Karpas-422 (cell line): ENCODE results near the gene ANKRD61. TPM values are rescaled to one million over a fixed set of nuclear protein-coding genes. Genes with fewer than 3 reads are reported as not detected.

Experiments used
- DNase-seq: peaks from one replicate; pipeline ENCODE4 v3.0.0-alpha.2; 2015
- H2AFZ ChIP-seq: fragments of 200-600 bp; sonication (generic); 2 replicates; pipeline ENCODE4 v1.6.1; 2014; ENCODE audit warnings: antibody characterized with exemption, low read length, mixed read lengths
- H3K27ac ChIP-seq: fragments of 200-600 bp; sonication (generic); 2 replicates; pipeline ENCODE4 v1.5.1; 2014; ENCODE audit warnings: mild to moderate bottlenecking, low read length, moderate library complexity
- H3K27me3 ChIP-seq: fragments of 200-600 bp; sonication (generic); 2 replicates; pipeline ENCODE4 v1.6.1; 2014; ENCODE audit warnings: low read length, mixed read lengths
- H3K36me3 ChIP-seq: fragments of 200-600 bp; sonication (generic); 2 replicates; pipeline ENCODE4 v1.6.1; 2014; ENCODE audit warnings: low read length, mixed read lengths; ENCODE audit not compliant: insufficient read depth
- H3K4me1 ChIP-seq: fragments of 200-600 bp; sonication (generic); 2 replicates; pipeline ENCODE4 v1.6.1; 2014; ENCODE audit warnings: mild to moderate bottlenecking, low read length, mixed read lengths
- H3K4me2 ChIP-seq: fragments of 200-600 bp; sonication (generic); 2 replicates; pipeline ENCODE4 v1.6.1; 2014; ENCODE audit warnings: low read length, low read depth, mild to moderate bottlenecking; ENCODE audit not compliant: poor library complexity, severe bottlenecking
- H3K4me3 ChIP-seq: fragments of 200-600 bp; sonication (generic); 2 replicates; pipeline ENCODE4 v1.5.1; 2014; ENCODE audit warnings: mild to moderate bottlenecking, antibody characterized with exemption, low read length, mixed read lengths
- H3K79me2 ChIP-seq: fragments of 200-600 bp; sonication (generic); 2 replicates; pipeline ENCODE4 v1.6.1; 2014; ENCODE audit warnings: mild to moderate bottlenecking, low read length, mixed read lengths
- H3K9ac ChIP-seq: fragments of 200-600 bp; sonication (generic); 2 replicates; pipeline ENCODE4 v1.6.0; 2014; ENCODE audit warnings: low read length
- H3K9me2 ChIP-seq: fragments of 200-600 bp; sonication (generic), shearing (Covaris generic); replicated peaks from 2 replicates; pipeline ENCODE4 v1.6.0; 2014; ENCODE audit warnings: mild to moderate bottlenecking, low read length, moderate library complexity; ENCODE audit not compliant: insufficient read depth
- H3K9me3 ChIP-seq: fragments of 300-700, 200-600 bp; sonication (generic); 2 replicates; pipeline ENCODE4 v1.6.1; 2014; ENCODE audit warnings: low read length, mixed read lengths
- H4K20me1 ChIP-seq: fragments of 200-600 bp; sonication (generic); 2 replicates; pipeline ENCODE4 v1.6.1; 2014; ENCODE audit warnings: mild to moderate bottlenecking, antibody characterized with exemption, low read length, low read depth; ENCODE audit not compliant: insufficient read depth
- total RNA-seq: library from RNA; depleted of rRNA; stranded (reverse); fragments of >200 nt; shearing (Covaris generic); gene quantifications from 2 replicates; pipeline ENCODE4 v1.2.3, GENCODE V29; 2014; ENCODE audit warnings: low replicate concordance

Gene ANKRD61
- total RNA-seq, 1 experiment from 2014 or later, result 0.71 TPM

DNA sequence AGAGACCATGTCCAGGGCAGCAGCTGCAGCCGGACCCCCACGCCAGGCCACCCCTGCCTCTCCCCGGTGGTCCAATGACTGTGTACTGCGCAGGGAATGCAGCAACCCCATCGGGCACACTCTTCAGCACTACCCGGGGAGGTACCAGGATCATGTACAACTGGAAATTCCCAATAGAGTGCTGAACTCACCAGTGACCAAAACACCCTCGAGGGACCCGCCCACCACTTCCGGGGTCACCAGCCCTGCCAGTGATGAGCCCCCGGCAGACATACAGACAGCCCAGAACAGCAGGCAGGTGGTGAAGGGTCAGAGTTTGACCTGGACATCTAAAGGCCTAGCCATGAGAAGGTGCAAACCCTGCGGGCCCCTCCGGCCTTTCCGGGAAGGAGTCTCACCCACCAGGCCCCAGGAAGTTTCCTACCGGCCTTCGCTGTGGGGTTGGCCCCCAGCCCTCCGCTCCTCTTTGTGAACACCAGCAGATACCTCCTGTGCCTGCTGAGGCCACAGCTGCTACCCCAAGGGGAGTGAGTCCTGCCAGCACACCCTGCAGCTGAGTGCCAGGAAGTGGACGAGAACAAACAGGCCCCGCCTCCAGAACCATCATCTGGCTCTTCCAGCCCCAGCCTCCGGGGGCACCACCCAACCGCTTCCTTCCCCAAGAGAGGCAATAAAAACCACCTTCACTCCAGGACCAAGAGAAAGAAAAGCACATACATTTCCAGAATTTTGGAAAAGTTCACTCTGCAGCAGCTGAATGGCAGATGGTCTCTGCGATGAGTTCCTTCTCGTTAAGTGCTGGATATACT, 5.0 kb upstream of the ANKRD61 start:
- H3K27ac ChIP-seq, result no peak overlapping the region
- DNase-seq, result peak; percentile 78
- no peak overlapping the region for H3K4me3 ChIP-seq
- H3K27me3 ChIP-seq, result no peaks in the 10 kb centered on the region
- no peaks in the 10 kb centered on the region for H3K4me1 ChIP-seq
- peaks cover 65% of the 10 kb centered on the region for H3K36me3 ChIP-seq
- no peak overlapping the region for H3K9ac ChIP-seq
- no peaks in the 10 kb centered on the region for H3K9me3 ChIP-seq
- H4K20me1 ChIP-seq, result peaks cover 20% of the 10 kb centered on the region
- H3K79me2 ChIP-seq, result peaks cover 5% of the 10 kb centered on the region
- H2AFZ ChIP-seq, result no peak overlapping the region
- no peaks in the 10 kb centered on the region for H3K9me2 ChIP-seq
- no peak overlapping the region for H3K4me2 ChIP-seq

DNA sequence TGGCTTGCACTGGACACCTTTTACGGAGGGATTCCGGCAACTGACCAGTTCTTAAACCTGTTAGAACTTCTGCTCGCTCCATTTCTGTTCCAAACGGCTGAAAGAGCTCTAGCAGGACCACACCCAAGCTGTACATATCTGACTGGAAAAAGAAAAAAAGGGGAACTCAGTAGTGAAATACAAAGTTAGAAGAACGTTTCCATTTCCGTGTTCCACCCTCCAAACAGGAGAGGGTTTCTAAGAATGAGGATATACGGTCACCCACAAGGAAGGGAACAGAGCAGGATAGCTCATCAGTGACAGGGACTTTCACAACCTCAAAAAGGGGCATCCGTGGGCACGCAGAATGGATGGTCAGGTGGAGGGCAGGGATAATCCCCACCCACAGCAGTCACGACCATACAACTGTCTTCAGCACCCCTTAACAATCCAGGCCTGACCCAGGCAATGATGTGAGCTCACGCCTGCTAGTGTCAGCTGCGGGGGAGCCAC, 4.3 kb upstream of the ANKRD61 start:
- Histone ChIP-seq H3K4me2 (no peak overlapping the region), H3K4me3 (no peak overlapping the region), H3K79me2 (peaks cover 5% of the 10 kb centered on the region), H3K27me3 (no peaks in the 10 kb centered on the region), H3K9ac (no peak overlapping the region), H4K20me1 (peaks cover 20% of the 10 kb centered on the region), H3K9me2 (no peaks in the 10 kb centered on the region), H3K4me1 (no peaks in the 10 kb centered on the region), H2AFZ (no peak overlapping the region), H3K9me3 (no peaks in the 10 kb centered on the region), H3K36me3 (peaks cover 60% of the 10 kb centered on the region), H3K27ac (no peak overlapping the region)
- no peak for DNase-seq

DNA sequence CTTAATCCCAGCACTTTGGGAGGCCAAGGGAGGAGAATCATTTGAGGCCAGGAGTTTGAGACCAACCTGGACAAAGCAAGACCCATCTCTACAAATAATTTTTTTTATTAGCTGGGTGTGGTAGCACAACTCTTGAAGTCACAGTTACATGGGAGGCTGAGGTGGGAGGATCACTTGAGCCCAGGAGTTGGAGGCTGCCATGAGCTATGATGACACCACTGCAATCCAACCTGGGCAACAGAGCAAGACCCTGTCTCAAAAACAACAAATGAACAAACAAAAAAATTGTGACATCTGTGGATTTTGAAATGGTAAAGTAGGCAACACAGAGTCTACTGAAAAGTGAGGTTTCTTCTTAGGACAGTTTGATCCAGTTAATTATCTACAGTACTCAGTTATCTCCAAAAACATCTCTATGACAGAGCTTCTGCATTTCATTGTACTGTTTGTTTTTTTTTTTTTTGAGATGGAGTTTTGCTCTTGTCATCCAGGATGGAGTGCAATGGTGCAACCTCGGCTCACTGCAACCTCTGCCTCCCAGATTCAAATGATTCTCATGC, 3.3 kb upstream of the ANKRD61 start:
- Histone ChIP-seq H3K9ac (no peak overlapping the region), H3K4me1 (no peaks in the 10 kb centered on the region), H3K4me3 (no peak overlapping the region), H3K9me3 (no peaks in the 10 kb centered on the region), H3K9me2 (no peaks in the 10 kb centered on the region), H3K4me2 (no peak overlapping the region), H3K79me2 (peaks cover 9% of the 10 kb centered on the region), H2AFZ (no peak overlapping the region), H3K36me3 (peaks cover 52% of the 10 kb centered on the region), H4K20me1 (peaks cover 15% of the 10 kb centered on the region; the same call in 1 of the 2 replicates), H3K27ac (no peak overlapping the region), H3K27me3 (no peaks in the 10 kb centered on the region)
- DNase-seq, result no peak

DNA sequence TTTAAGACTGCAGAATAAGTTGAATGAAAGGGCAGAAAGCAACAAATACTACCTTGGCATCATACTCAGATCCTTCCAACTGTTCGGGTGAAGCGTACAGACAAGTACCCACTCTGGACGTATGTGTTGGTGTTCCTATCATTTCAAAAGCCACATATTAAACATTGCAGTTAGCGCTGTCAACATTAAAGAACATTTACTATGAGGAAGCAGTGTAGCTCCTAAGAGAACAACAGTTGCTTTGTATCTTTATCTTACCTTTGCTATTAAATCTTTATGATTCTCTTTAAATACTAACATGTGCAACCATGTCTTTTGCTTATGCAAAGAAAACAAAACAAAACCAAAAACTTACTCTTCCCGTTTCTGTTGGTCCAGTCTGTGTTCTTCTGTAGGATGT, 2.6 kb upstream of the ANKRD61 start:
- peaks cover 50% of the 10 kb centered on the region for H3K36me3 ChIP-seq
- peaks cover 10% of the 10 kb centered on the region; the same call in 1 of the 2 replicates for H4K20me1 ChIP-seq
- H3K9ac ChIP-seq, result no peak overlapping the region
- H3K4me3 ChIP-seq, result no peak overlapping the region
- H2AFZ ChIP-seq, result no peak overlapping the region
- H3K9me3 ChIP-seq, result no peaks in the 10 kb centered on the region
- DNase-seq, result no peak
- no peaks in the 10 kb centered on the region for H3K4me1 ChIP-seq
- H3K4me2 ChIP-seq, result no peak overlapping the region
- H3K27me3 ChIP-seq, result no peaks in the 10 kb centered on the region
- peaks cover 6% of the 10 kb centered on the region for H3K79me2 ChIP-seq
- H3K9me2 ChIP-seq, result no peaks in the 10 kb centered on the region
- H3K27ac ChIP-seq, result no peak overlapping the region

DNA sequence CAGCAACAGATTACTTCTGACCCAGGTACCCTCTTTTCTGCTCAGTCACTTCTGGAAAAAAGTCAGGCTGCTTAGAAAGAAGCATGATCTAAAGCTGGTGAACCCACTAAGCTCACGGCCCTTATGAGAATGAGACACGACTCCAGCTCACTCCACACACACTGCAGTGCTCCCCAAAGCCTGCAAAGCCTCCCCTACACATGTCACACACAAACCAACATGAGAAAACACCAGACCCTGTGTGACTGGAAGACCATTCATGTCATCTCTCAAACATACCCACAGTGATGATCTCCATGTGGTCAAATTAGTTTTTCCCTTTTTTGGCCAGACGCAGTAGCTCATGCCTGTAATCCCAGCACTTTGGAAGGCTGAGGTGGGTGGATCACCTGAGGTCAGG, 391 bp downstream of the ANKRD61 start:
- H2AFZ ChIP-seq, result no peak overlapping the region
- H3K36me3 ChIP-seq, result peaks cover 43% of the 10 kb centered on the region
- no peak for DNase-seq
- H3K9me3 ChIP-seq, result no peaks in the 10 kb centered on the region
- H3K27me3 ChIP-seq, result no peaks in the 10 kb centered on the region
- no peak overlapping the region for H3K27ac ChIP-seq
- no peak overlapping the region for H3K4me2 ChIP-seq
- H3K79me2 ChIP-seq, result peaks cover 26% of the 10 kb centered on the region
- no peak overlapping the region for H3K4me3 ChIP-seq
- no peaks in the 10 kb centered on the region for H4K20me1 ChIP-seq
- H3K9me2 ChIP-seq, result no peaks in the 10 kb centered on the region
- H3K4me1 ChIP-seq, result no peaks in the 10 kb centered on the region
- no peak overlapping the region for H3K9ac ChIP-seq

DNA sequence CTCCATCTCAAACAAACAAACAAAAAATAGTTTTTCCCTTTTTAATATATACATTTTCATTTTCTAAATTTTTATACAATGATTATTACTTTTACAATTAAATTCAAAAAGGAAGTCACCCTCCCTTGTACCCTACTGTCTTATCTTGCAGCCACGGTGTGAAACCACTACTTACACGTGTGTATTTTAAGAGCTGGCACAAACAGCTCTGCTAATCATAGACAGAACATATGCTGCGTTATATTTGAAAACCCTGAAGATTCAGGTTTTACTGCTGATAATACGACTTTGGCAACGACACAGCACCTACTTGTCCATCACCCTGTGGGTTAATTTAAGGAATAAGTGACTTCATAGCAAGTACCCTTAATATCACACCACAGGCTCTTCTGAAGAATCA, 991 bp downstream of the ANKRD61 start:
- Histone ChIP-seq H3K27me3 (no peaks in the 10 kb centered on the region), H3K36me3 (peaks cover 39% of the 10 kb centered on the region), H3K9me2 (no peaks in the 10 kb centered on the region), H3K27ac (no peak overlapping the region), H4K20me1 (no peaks in the 10 kb centered on the region), H3K79me2 (peaks cover 26% of the 10 kb centered on the region), H3K9me3 (no peaks in the 10 kb centered on the region), H3K4me1 (no peaks in the 10 kb centered on the region), H3K9ac (no peak overlapping the region), H3K4me2 (no peak overlapping the region), H2AFZ (no peak overlapping the region), H3K4me3 (no peak overlapping the region)
- no peak for DNase-seq

DNA sequence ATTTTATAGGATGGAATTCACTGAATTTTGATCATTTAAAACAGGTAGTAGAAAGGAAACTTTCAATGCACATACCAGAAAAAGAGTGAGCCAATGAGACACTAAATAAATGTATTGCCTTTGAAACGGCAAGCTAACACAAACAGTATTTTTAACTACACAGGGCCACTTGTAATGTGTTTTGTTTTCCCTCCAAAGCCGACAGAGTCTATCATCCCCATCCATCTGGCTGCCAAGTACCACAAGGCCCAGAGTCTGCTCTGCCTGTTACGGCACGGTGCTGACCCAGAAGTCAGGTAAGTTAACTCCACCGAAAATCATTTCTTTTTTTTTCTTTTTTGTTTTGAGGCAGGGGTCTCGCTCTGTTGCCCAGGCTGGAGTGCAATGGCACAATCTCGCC, 1.5 kb downstream of the ANKRD61 start:
- no peaks in the 10 kb centered on the region for H3K27me3 ChIP-seq
- H3K79me2 ChIP-seq, result peaks cover 26% of the 10 kb centered on the region
- no peak for DNase-seq
- H3K36me3 ChIP-seq, result peaks cover 36% of the 10 kb centered on the region
- no peak overlapping the region for H3K4me2 ChIP-seq
- no peaks in the 10 kb centered on the region for H3K9me2 ChIP-seq
- no peak overlapping the region for H3K4me3 ChIP-seq
- H3K27ac ChIP-seq, result no peak overlapping the region
- H3K9ac ChIP-seq, result no peak overlapping the region
- no peaks in the 10 kb centered on the region for H4K20me1 ChIP-seq
- H3K4me1 ChIP-seq, result no peaks in the 10 kb centered on the region
- H3K9me3 ChIP-seq, result no peaks in the 10 kb centered on the region
- H2AFZ ChIP-seq, result no peak overlapping the region

DNA sequence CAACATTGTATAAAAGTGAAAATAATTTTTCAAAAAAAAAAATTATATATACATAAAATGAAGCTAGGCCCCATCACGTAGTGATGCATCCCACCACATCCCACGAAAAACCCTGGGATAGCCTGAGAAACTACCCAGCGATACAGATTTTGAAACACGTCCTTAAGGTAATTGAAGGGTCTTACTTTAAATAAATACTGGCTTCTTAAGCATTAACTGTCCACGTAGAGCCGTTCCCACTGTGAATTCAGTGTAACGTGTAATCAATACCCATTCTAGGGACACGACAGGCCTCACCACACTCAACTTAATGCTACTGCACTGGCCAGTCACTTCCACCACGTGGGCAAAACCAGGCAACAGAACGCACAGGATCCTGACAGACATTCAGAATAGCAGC, 4.0 kb downstream of the ANKRD61 start:
- Histone ChIP-seq H3K27me3 (no peaks in the 10 kb centered on the region), H4K20me1 (no peaks in the 10 kb centered on the region), H3K4me3 (no peak overlapping the region), H3K9me3 (no peaks in the 10 kb centered on the region), H3K9ac (no peak overlapping the region), H3K36me3 (peaks cover 32% of the 10 kb centered on the region; the same call in 1 of the 2 replicates), H2AFZ (no peak overlapping the region), H3K27ac (no peak overlapping the region), H3K4me2 (no peak overlapping the region), H3K9me2 (no peaks in the 10 kb centered on the region), H3K4me1 (no peaks in the 10 kb centered on the region), H3K79me2 (peaks cover 28% of the 10 kb centered on the region)
- no peak for DNase-seq
